Stomach (tissue), 9 donors: ENCODE results near the gene CPN2. TPM values are rescaled to one million over a fixed set of nuclear protein-coding genes. Genes with fewer than 3 reads are reported as not detected.

ENCODE experiments used
- DNase-seq, 2 donors: peaks; one replicate each; pipeline versions ENCODE4 v3.0.0 to v3.0.0-alpha.2; 2013 to 2019
- H3K27ac ChIP-seq, 5 donors: fragments of 200-600 bp in 4 of 5; sonication (generic) in 4 of 5; one replicate each; pipeline ENCODE4 v1.5.1; 2013 to 2019; ENCODE audit warnings: mild to moderate bottlenecking in 1 of 5, moderate library complexity in 1 of 5
- H3K27me3 ChIP-seq, 3 donors: fragments of 200-600 bp; sonication (generic); one replicate each; pipeline ENCODE4 v1.5.1; 2017 to 2019; ENCODE audit warnings: mixed run types in 1 of 3
- H3K36me3 ChIP-seq, 4 donors: fragments of 200-600 bp; sonication (generic); 1 replicate in 3 of 4; 2 replicates in 1 of 4; pipeline ENCODE4 v1.5.1; 2016 to 2019
- H3K4me1 ChIP-seq, 4 donors: fragments of 200-600 bp; sonication (generic); one replicate each; pipeline ENCODE4 v1.5.1; 2016 to 2019
- H3K4me3 ChIP-seq, 4 donors: fragments of 200-600 bp; sonication (generic) in 3 of 4; one replicate each; pipeline ENCODE4 v1.5.1; 2016 to 2019; ENCODE audit warnings: mild to moderate bottlenecking in 1 of 4
- H3K9me3 ChIP-seq, 4 donors: fragments of 200-600 bp; sonication (generic); one replicate each; pipeline ENCODE4 v1.5.1; 2016 to 2019
- CTCF ChIP-seq, 7 experiments: fragments of 450-650 bp in 4 of 7; fragments of 200-600 bp in 3 of 7; sonication (generic) in 3 of 7; IDR thresholded peaks; one replicate each; pipeline ENCODE4 v1.5.1; 2016 to 2019; ENCODE audit warnings: antibody characterized with exemption in 7 of 7, control low read depth in 2 of 7, mild to moderate bottlenecking in 1 of 7
- EP300 ChIP-seq: sonication (generic); formaldehyde crosslinking; IDR thresholded peaks from one replicate; pipeline ENCODE4 v1.6.1; 2017; ENCODE audit warnings: antibody characterized with exemption
- POLR2A ChIP-seq, 4 donors: fragments of 450-650 bp; IDR thresholded peaks; one replicate each; pipeline ENCODE4 v1.6.1; 2016; ENCODE audit warnings: antibody characterized with exemption in 4 of 4, control low read depth in 2 of 4, mild to moderate bottlenecking in 1 of 4, moderate library complexity in 1 of 4
- POLR2AphosphoS5 ChIP-seq, 3 donors: sonication (generic); formaldehyde crosslinking; IDR thresholded peaks; one replicate each; pipeline ENCODE4 v1.6.1; 2016; ENCODE audit warnings: antibody characterized with exemption in 3 of 3
- WGBS, 5 donors: extraction: QIAGEN DNeasy Blood & Tissue Kit in 3 of 5; methylation state at CpG; one replicate each; pipeline versions ENCODE4 v1.1.5 to v1.1.7; 2013 to 2018; 5-methylcytosine and 5-hydroxymethylcytosine counted together
- intact Hi-C: fragments of 100-400 bp; cut with DNase I; formaldehyde crosslinking; loops from one replicate; pipeline ENCODE4 v1.15.1; 2023; ENCODE audit warnings: low total_unique reads
- polyA plus RNA-seq, 3 donors: library from polyadenylated mRNA; stranded (reverse); fragments of 200-250 nt; gene quantifications; one replicate each; pipeline ENCODE4 v1.2.3, GENCODE V29; 2013
- total RNA-seq, 5 donors: library from RNA; depleted of rRNA; stranded (reverse); fragments of >200 nt; gene quantifications; one replicate each; pipeline versions ENCODE4 v1.1.0 to v1.2.3, GENCODE V29; 2014 to 2016
- donor health status: healthy with polysubstance abuse.
- donor health status: Bipolar disorder and iron deficiency.
- donor health status: healthy.

The CPN2 gene
- total and polyA plus RNA-seq, 8 donors, result not detected

GRCh38 chr3:194312743-194313281 is 38.3 kb downstream of the CPN2 start:
- Histone ChIP-seq H3K36me3 (no peaks in the 10 kb centered on the region), H3K27me3 (peaks cover 0 to 15% (median 7%) of the 10 kb centered on the region in 3 donors), H3K27ac (peak overlapping the region in 3 of 5 donors; percentile 56 to 80 (median 75)), H3K9me3 (no peaks in the 10 kb centered on the region), H3K4me3 (no peak overlapping the region), H3K4me1 (peaks cover 6 to 50% (median 37%) of the 10 kb centered on the region in 4 donors)
- TF ChIP-seq POLR2AphosphoS5 (IDR thresholded peaks at IDR 0.05) (peak in 2 of 3 donors; percentile 38 to 63), POLR2A (IDR thresholded peaks at IDR 0.05) (no peak), EP300 (peak; percentile 6)
- peak in 1 of 2 donors; percentile 84 for DNase-seq
- intact Hi-C loops, result no loop called here
- WGBS, 5 donors, result 35 to 42% (median 40%) methylated on average over 16 of the region's 16 CpGs

- DNase-seq, result no peak
- peak overlapping the region in 3 of 5 donors; percentile 56 to 80 (median 75) for H3K27ac ChIP-seq
These were observed 38.9 kb downstream of the CPN2 start for GRCh38 chr3:194312186-194312742.

GRCh38 chr3:194311000-194311399 is 40.1 kb downstream of the CPN2 start:
- no peaks in the 10 kb centered on the region for H3K9me3 ChIP-seq
- peaks cover 0 to 22% (median 0%) of the 10 kb centered on the region in 3 donors for H3K27me3 ChIP-seq
- TF ChIP-seq CTCF (IDR thresholded peaks at IDR 0.05) (no peak), POLR2AphosphoS5 (IDR thresholded peaks at IDR 0.05) (no peak), EP300 (no peak), POLR2A (IDR thresholded peaks at IDR 0.05) (no peak)
- no peak overlapping the region for H3K4me3 ChIP-seq
- no peak overlapping the region for H3K27ac ChIP-seq
- intact Hi-C loops, result no loop called here
- no peaks in the 10 kb centered on the region for H3K36me3 ChIP-seq
- H3K4me1 ChIP-seq, result peaks cover 6 to 49% (median 39%) of the 10 kb centered on the region in 4 donors
- no peak for DNase-seq
- WGBS, 5 donors, result 96 to 100% (median 97%) methylated on average over 2 of the region's 2 CpGs

More at GRCh38 chr3:194312186-194312742, 38.9 kb downstream of the CPN2 start:
- H3K4me3 ChIP-seq, result no peak overlapping the region
- TF ChIP-seq CTCF (IDR thresholded peaks at IDR 0.05) (no peak), POLR2AphosphoS5 (IDR thresholded peaks at IDR 0.05) (peak in 1 of 3 donors; percentile 3)
- peaks cover 6 to 50% (median 37%) of the 10 kb centered on the region in 4 donors for H3K4me1 ChIP-seq
- 54 to 67% (median 64%) methylated on average over 7 of the region's 7 CpGs for WGBS, 5 donors
- intact Hi-C loops, result no loop called here
- H3K27me3 ChIP-seq, result peaks cover 0 to 16% (median 7%) of the 10 kb centered on the region in 3 donors
- H3K9me3 ChIP-seq, result no peaks in the 10 kb centered on the region
- H3K36me3 ChIP-seq, result no peaks in the 10 kb centered on the region

- Histone ChIP-seq H3K27ac (no peak overlapping the region), H3K27me3 (peaks cover 0 to 20% (median 0%) of the 10 kb centered on the region in 3 donors), H3K9me3 (no peaks in the 10 kb centered on the region), H3K4me3 (no peak overlapping the region), H3K4me1 (peaks cover 6 to 41% (median 33%) of the 10 kb centered on the region in 4 donors), H3K36me3 (no peaks in the 10 kb centered on the region)
- intact Hi-C loops, result no loop called here
- no peak for DNase-seq
- TF ChIP-seq EP300 (no peak), POLR2A (IDR thresholded peaks at IDR 0.05) (no peak), POLR2AphosphoS5 (IDR thresholded peaks at IDR 0.05) (no peak), CTCF (IDR thresholded peaks at IDR 0.05) (no peak)
- 85 to 95% (median 90%) methylated on average over 11 of the region's 11 CpGs for WGBS, 5 donors
These were observed 40.9 kb downstream of the CPN2 start for GRCh38 chr3:194310060-194310835.
